C4-2B (cell line): Measurements from ENCODE around the gene ATP1A4.

Experiments
- CTCF ChIP-seq: fragments of 450-650 bp; conservative IDR thresholded peaks from 2 replicates; pipeline ENCODE4 v1.5.1; 2017; ENCODE audit warnings: mild to moderate bottlenecking
- ZFX ChIP-seq: fragments of 450-650 bp; IDR thresholded peaks from 2 replicates; pipeline ENCODE4 v1.6.1; 2017

DNA sequence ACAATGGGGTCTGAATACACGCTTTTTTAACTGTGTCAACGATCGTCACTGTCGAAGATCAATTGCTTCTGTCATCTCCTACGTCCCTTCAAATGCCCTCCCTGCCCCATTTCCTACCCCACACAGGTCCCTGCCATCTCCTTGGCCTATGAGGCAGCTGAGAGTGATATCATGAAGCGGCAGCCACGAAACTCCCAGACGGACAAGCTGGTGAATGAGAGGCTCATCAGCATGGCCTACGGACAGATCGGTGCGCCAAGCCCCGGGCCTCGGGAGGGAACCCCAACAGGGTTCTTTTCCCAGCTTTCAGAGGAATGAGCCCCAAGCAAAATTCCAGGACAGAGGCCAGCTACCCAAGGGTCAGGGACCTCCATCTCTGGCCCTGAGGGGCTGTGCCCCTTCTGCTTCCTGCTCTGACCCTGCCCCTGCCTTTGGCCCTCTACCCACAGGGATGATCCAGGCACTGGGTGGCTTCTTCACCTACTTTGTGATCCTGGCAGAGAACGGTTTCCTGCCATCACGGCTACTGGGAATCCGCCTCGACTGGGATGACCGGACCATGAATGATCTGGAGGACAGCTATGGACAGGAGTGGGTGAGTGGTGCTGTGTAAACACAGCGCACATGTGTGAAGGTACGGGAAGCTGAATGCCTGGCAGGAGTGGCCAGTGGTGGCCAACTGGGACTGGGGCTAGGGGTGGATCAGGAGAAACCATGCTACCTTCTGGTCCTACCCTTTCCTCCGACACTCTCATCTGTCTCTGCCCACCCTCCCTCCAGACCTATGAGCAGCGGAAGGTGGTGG lies 15.1 kb upstream of the ATP1A4 start:
- TF ChIP-seq CTCF: no peak
- TF ChIP-seq ZFX: no peak
